HepG2 (cell line): ENCODE results near the gene CCDC28A. TPM values are rescaled to one million over a fixed set of nuclear protein-coding genes. Genes with fewer than 3 reads are reported as not detected.

Experiments
- ATAC-seq: fragments of 200-7000 bp; cut with Tn5 transposase; 3 replicates; pipeline ENCODE4 v1.9.1; 2020; ENCODE audit warnings: mild to moderate bottlenecking, moderate library complexity
- BruUV-seq: library from RNA; stranded (reverse); fragments of 400-500 nt; replicated peaks from 2 replicates; lab custom pipeline; 2021; lab: Mats Ljungman, UMichigan
- CTCF ChIA-PET: fragments of 300-600 bp; formaldehyde crosslinking; extraction: SDS; loops from one replicate; lab custom pipeline; 2021; ENCODE audit warnings: low total read pairs, inconsistent platforms, low intra/inter-chr PET ratio; lab: Yijun Ruan, JAX
- POLR2A ChIA-PET: fragments of 350-600 bp; sonication (Branson Sonifier 250); formaldehyde crosslinking; loops from one replicate; lab custom pipeline; 2020; ENCODE audit warnings: antibody characterized with exemption, inconsistent platforms; lab: Yijun Ruan, JAX
- DNase-seq: peaks from one replicate; pipeline ENCODE4 v3.0.0-alpha.2; 2015; ENCODE audit warnings: low spot score
- FAIRE-seq: peaks from 3 replicates; lab custom pipeline; 2011; peaks lifted over from hg19 to GRCh38; lab: Jason Lieb, UNC
- H2AFZ ChIP-seq: one replicate; pipeline ENCODE4 v1.6.1; 2011; ENCODE audit warnings: low read length, inconsistent platforms
- H3K27ac ChIP-seq: fragments of 300-600 bp; 3 replicates; pipeline ENCODE4 v1.8.0; 2011; ENCODE audit warnings: mixed run types, mild to moderate bottlenecking, mixed read lengths, low read length, inconsistent platforms; ENCODE audit not compliant: insufficient read depth; ENCODE audit errors: extremely low read length
- H3K27me3 ChIP-seq, 2 experiments: fragments of 200-600 bp in 1 of 2; 2 replicates in 1 of 2; 3 replicates in 1 of 2; pipeline versions ENCODE4 v1.6.0 to v1.8.0; 2011; ENCODE audit warnings: low read length in 2 of 2, mild to moderate bottlenecking in 2 of 2, moderate library complexity in 2 of 2, inconsistent platforms in 1 of 2; ENCODE audit not compliant: insufficient read depth in 2 of 2, control insufficient read depth in 1 of 2
- H3K36me3 ChIP-seq, 2 experiments: fragments of 200-600 bp in 1 of 2; replicated peaks in 1 of 2; 2 replicates in 1 of 2; 3 replicates in 1 of 2; pipeline versions ENCODE4 v1.5.1 to v1.8.0; 2011; ENCODE audit warnings: low read length in 2 of 2, inconsistent platforms in 1 of 2; ENCODE audit not compliant: insufficient read depth in 2 of 2, control insufficient read depth in 1 of 2
- H3K4me1 ChIP-seq: 2 replicates; pipeline ENCODE4 v1.5.1; 2012; ENCODE audit warnings: low read length, inconsistent platforms; ENCODE audit not compliant: insufficient read depth
- H3K4me2 ChIP-seq: 2 replicates; pipeline ENCODE4 v1.6.0; 2011; ENCODE audit warnings: low read depth, low read length, inconsistent platforms
- H3K4me3 ChIP-seq, 3 experiments: fragments of 200-600 bp in 1 of 3; sonication (generic), shearing (Covaris generic) in 1 of 3; replicated peaks in 1 of 3; 2 replicates each; pipeline ENCODE4 v1.5.1; 2011 to 2016; ENCODE audit warnings: low read length in 3 of 3, inconsistent platforms in 2 of 3, low read depth in 2 of 3, mild to moderate bottlenecking in 2 of 3, control low read depth in 1 of 3, mixed read lengths in 1 of 3; ENCODE audit not compliant: insufficient read depth in 1 of 3
- H3K79me2 ChIP-seq: one replicate; pipeline ENCODE4 v1.6.1; 2011; ENCODE audit warnings: low read length, inconsistent platforms; ENCODE audit not compliant: insufficient read depth
- H3K9ac ChIP-seq: 2 replicates; pipeline ENCODE4 v1.6.0; 2011; ENCODE audit warnings: mild to moderate bottlenecking, low read depth, low read length, inconsistent platforms; ENCODE audit not compliant: insufficient read depth
- H3K9me3 ChIP-seq: 2 replicates; pipeline ENCODE4 v1.5.1; 2012; ENCODE audit warnings: mild to moderate bottlenecking, low read length
- H4K20me1 ChIP-seq: 2 replicates; pipeline ENCODE4 v1.6.0; 2011; ENCODE audit warnings: inconsistent platforms, mild to moderate bottlenecking, low read length, moderate library complexity; ENCODE audit not compliant: insufficient read depth
- BORCS8-MEF2B ChIP-seq: sonication (generic); formaldehyde crosslinking; IDR thresholded peaks from 2 replicates; pipeline ENCODE4 v1.8.0; 2022; ENCODE audit warnings: mild to moderate bottlenecking, missing genetic modification reagents
- CBFB ChIP-seq: sonication (generic); formaldehyde crosslinking; IDR thresholded peaks from 2 replicates; pipeline ENCODE4 v1.4.0; 2020; ENCODE audit warnings: missing genetic modification reagents
- CHD2 ChIP-seq: IDR thresholded peaks from 2 replicates; pipeline ENCODE4 v1.6.1; 2011; ENCODE audit warnings: low read depth, low read length, improper control_type of control experiment
- ETV5 ChIP-seq: IDR thresholded peaks from 2 replicates; pipeline ENCODE4 v1.6.1; 2018; ENCODE audit warnings: missing biosample characterization, missing genetic modification reagents, inconsistent platforms, borderline replicate concordance
- MTF2 ChIP-seq: sonication (generic); formaldehyde crosslinking; IDR thresholded peaks from 2 replicates; pipeline ENCODE4 v1.5.0; 2020; ENCODE audit warnings: missing genetic modification reagents, borderline replicate concordance
- NKX3-1 ChIP-seq: sonication (generic); formaldehyde crosslinking; IDR thresholded peaks from 2 replicates; pipeline ENCODE4 v1.5.0; 2020; ENCODE audit warnings: missing genetic modification reagents
- NR2C2 ChIP-seq: sonication (generic); formaldehyde crosslinking; IDR thresholded peaks from 2 replicates; pipeline ENCODE4 v1.4.0; 2020; ENCODE audit warnings: missing genetic modification reagents, mild to moderate bottlenecking, moderate library complexity, borderline replicate concordance
- PAF1 ChIP-seq: IDR thresholded peaks from 2 replicates; pipeline ENCODE4 v1.6.1; 2016; ENCODE audit warnings: missing genetic modification reagents, missing compliant biosample characterization
- SKI ChIP-seq: fragments of 450-650 bp; IDR thresholded peaks from one replicate; pipeline ENCODE4 v1.6.1; 2018; ENCODE audit warnings: mild to moderate bottlenecking; ENCODE audit not compliant: partially characterized antibody
- ZMYM3 ChIP-seq: sonication (generic); formaldehyde crosslinking; IDR thresholded peaks from 2 replicates; pipeline ENCODE4 v1.5.1; 2020; ENCODE audit warnings: mild to moderate bottlenecking, missing genetic modification reagents
- ZNF20 ChIP-seq: sonication (generic); formaldehyde crosslinking; IDR thresholded peaks from 2 replicates; pipeline ENCODE4 v1.4.0; 2020; ENCODE audit warnings: mild to moderate bottlenecking, moderate library complexity, missing genetic modification reagents
- ZNF350 ChIP-seq: sonication (generic); formaldehyde crosslinking; IDR thresholded peaks from 2 replicates; pipeline ENCODE4 v1.4.0; 2020; ENCODE audit warnings: mild to moderate bottlenecking, low read depth, missing genetic modification reagents, borderline replicate concordance
- ZNF652 ChIP-seq: IDR thresholded peaks from 2 replicates; pipeline ENCODE4 v1.6.1; 2016; ENCODE audit warnings: low read depth, borderline replicate concordance
- ZNF720 ChIP-seq: sonication (generic); formaldehyde crosslinking; IDR thresholded peaks from 2 replicates; pipeline ENCODE4 v1.4.0; 2020; ENCODE audit warnings: missing genetic modification reagents
- WGBS: methylation state at CpG from one replicate; pipeline ENCODE4 v1.1.6; 2017; ENCODE audit warnings: low lambda C conversion rate; 5-methylcytosine and 5-hydroxymethylcytosine counted together
- in situ Hi-C: cut with HindIII; loops from 2 replicates; pipeline ENCODE4 v1.10.0; 2017; ENCODE audit warnings: low pct_unique_long_range_greater_than_20kb; ENCODE audit not compliant: extremely low pct_ligation_motif_present
- intact Hi-C: fragments of 100-400 bp; cut with micrococcal nuclease; formaldehyde crosslinking; loops from one replicate; pipeline ENCODE4 v1.10.0; 2022; ENCODE audit not compliant: unreplicated experiment
- polyA plus RNA-seq, 8 experiments: library from polyadenylated mRNA; depleted of rRNA in 3 of 8; stranded (reverse) in 7 of 8; unstranded in 1 of 8; fragments of >200 nt; fragmentation: Illumina TruSeq in 4 of 8; extraction: Trizol in 4 of 8; gene quantifications; 2 replicates each; pipeline versions ENCODE4 v1.2.1 to v1.2.3, GENCODE V29; 2011 to 2016; ENCODE audit warnings: low read depth in 4 of 8, missing spikeins in 1 of 8, mixed read lengths in 1 of 8; ENCODE audit not compliant: insufficient read depth in 1 of 8
- total RNA-seq, 5 experiments: library from RNA; depleted of rRNA; stranded (reverse); fragments of >200 nt; fragmentation: Illumina TruSeq; extraction: Trizol; gene quantifications; 2 replicates each; pipeline ENCODE4 v1.2.3, GENCODE V29; 2016; ENCODE audit warnings: low read depth in 1 of 5
- TF ChIP-seq, protein P1 (sequence below): sonication (generic); formaldehyde crosslinking; IDR thresholded peaks from 2 replicates; pipeline ENCODE4 v1.4.0; 2020; ENCODE audit warnings: mild to moderate bottlenecking, missing genetic modification reagents, borderline replicate concordance
- TF ChIP-seq, protein P2 (sequence below): sonication (generic); formaldehyde crosslinking; IDR thresholded peaks from 2 replicates; pipeline ENCODE4 v1.4.0; 2020; ENCODE audit warnings: missing genetic modification reagents, borderline replicate concordance

Gene CCDC28A
- total and polyA plus RNA-seq, 2 of the 13 experiments (the other 11 are each of a cell fraction or from before 2014, with no cell fraction given): 15.8 TPM

DNA sequence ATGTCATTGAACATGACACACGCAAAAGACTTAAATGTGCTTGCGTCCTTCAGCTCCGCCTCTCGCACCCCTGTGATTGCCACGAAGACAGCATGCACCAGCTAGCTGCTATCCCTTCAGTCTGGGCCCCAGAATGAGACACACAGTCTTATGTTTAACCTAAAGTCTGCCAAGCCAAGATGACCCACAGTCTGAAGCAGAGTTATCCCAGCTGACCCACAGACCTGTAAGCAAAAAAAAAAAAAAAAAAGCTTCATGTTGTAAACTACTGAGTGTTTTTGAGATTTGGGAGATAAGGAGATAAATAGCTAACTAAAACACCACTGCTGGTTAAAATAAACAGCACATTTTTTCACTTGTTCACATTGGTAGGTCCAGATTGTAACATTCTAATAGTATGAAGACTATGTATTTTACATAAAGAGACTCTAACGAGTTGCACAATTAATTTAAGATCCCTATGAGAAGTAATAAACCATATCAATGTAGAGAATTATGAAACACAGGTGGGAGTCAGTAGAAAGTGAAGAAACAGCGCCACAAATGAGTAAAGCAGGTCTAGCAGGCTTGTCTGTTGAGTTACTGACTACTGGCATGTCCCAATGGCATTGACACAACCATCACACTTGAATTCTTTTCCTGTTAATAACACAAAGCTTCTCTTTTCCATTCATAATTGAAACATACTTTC, 47.4 kb upstream of the CCDC28A start:
- H3K9me3 ChIP-seq: no peaks in the 10 kb centered on the region
- H3K27me3 ChIP-seq: no peaks in the 10 kb centered on the region
- BruUV-seq: no TSS peak
- no peak overlapping the region for H3K9ac ChIP-seq
- no peak overlapping the region for H3K4me3 ChIP-seq
- H3K27ac ChIP-seq: no peak overlapping the region
- no peaks in the 10 kb centered on the region for H3K79me2 ChIP-seq
- CTCF ChIA-PET: interaction anchor here (1.4 kb wide), 1 partner anchor 35 kb away, joined by 3 read pairs; no protein-coding TSS in a partner anchor
- 67% methylated on average over 7 of the region's 7 CpGs for WGBS
- in situ Hi-C loops: no loop called here
- TF ChIP-seq BORCS8-MEF2B (CRISPR knock-in tag) (no peak), ZMYM3 (CRISPR knock-in tag) (no peak), NR2C2 (CRISPR knock-in tag) (no peak), ZNF720 (CRISPR knock-in tag) (no peak), CHD2 (no peak), PAF1 (no peak), ZNF350 (CRISPR knock-in tag) (no peak), ZNF20 (CRISPR knock-in tag) (no peak), SKI (no peak), MTF2 (CRISPR knock-in tag) (no peak), ZNF652 (CRISPR knock-in tag) (no peak), ETV5 (CRISPR knock-in tag) (no peak), CBFB (no peak), NKX3-1 (CRISPR knock-in tag) (no peak)
- TF ChIP-seq, protein P1, sequence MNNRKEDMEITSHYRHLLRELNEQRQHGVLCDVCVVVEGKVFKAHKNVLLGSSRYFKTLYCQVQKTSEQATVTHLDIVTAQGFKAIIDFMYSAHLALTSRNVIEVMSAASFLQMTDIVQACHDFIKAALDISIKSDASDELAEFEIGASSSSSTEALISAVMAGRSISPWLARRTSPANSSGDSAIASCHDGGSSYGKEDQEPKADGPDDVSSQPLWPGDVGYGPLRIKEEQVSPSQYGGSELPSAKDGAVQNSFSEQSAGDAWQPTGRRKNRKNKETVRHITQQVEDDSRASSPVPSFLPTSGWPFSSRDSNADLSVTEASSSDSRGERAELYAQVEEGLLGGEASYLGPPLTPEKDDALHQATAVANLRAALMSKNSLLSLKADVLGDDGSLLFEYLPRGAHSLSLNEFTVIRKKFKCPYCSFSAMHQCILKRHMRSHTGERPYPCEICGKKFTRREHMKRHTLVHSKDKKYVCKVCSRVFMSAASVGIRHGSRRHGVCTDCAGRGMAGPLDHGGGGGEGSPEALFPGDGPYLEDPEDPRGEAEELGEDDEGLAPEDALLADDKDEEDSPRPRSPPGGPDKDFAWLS (CRISPR knock-in tag): no peak
- TF ChIP-seq, protein P2, sequence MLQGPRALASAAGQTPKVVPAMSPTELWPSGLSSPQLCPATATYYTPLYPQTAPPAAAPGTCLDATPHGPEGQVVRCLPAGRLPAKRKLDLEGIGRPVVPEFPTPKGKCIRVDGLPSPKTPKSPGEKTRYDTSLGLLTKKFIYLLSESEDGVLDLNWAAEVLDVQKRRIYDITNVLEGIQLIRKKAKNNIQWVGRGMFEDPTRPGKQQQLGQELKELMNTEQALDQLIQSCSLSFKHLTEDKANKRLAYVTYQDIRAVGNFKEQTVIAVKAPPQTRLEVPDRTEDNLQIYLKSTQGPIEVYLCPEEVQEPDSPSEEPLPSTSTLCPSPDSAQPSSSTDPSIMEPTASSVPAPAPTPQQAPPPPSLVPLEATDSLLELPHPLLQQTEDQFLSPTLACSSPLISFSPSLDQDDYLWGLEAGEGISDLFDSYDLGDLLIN (CRISPR knock-in tag): no peak
- TF ChIP-seq, all 625 proteins: peak for 0
- no peak overlapping the region for H2AFZ ChIP-seq
- POLR2A ChIA-PET: no interaction called here
- DNase-seq (no peak), ATAC-seq (no peak), FAIRE-seq (no peak)
- intact Hi-C loops: no loop called here
- H3K4me2 ChIP-seq: no peak overlapping the region
- no peaks in the 10 kb centered on the region for H4K20me1 ChIP-seq
- peaks cover 31% of the 10 kb centered on the region for H3K4me1 ChIP-seq
- no peaks in the 10 kb centered on the region for H3K36me3 ChIP-seq
